BJ (cell line): ENCODE measurements around the gene PRICKLE2. TPM values are rescaled to one million over a fixed set of nuclear protein-coding genes. Genes with fewer than 3 reads are reported as not detected.

Experiments
- CTCF ChIA-PET: fragments of 350-600 bp; formaldehyde crosslinking; extraction: SDS; loops from one replicate; lab custom pipeline; 2021; ENCODE audit warnings: antibody characterized with exemption, inconsistent platforms; lab: Yijun Ruan, JAX
- POLR2A ChIA-PET: fragments of 300-600 bp; sonication (Branson Sonifier 250); formaldehyde crosslinking; extraction: SDS; loops from one replicate; lab custom pipeline; 2021; ENCODE audit warnings: antibody characterized with exemption; lab: Charles Lee
- DNase-seq: peaks from one replicate; pipeline ENCODE4 v3.0.0-alpha.2; 2011; ENCODE audit warnings: low read depth
- H3K27me3 ChIP-seq: 2 replicates; pipeline ENCODE4 v1.6.0; 2011; ENCODE audit warnings: low read length; ENCODE audit not compliant: control insufficient read depth, insufficient read depth
- H3K36me3 ChIP-seq: 2 replicates; pipeline ENCODE4 v1.5.1; 2011; ENCODE audit warnings: low read length; ENCODE audit not compliant: control insufficient read depth, insufficient read depth
- H3K4me3 ChIP-seq: 2 replicates; pipeline ENCODE4 v1.5.1; 2011; ENCODE audit warnings: low read depth, mild to moderate bottlenecking, control low read depth, low read length
- CTCF ChIP-seq: IDR thresholded peaks from 2 replicates; pipeline ENCODE4 v1.5.1; 2011; ENCODE audit warnings: low read depth, mild to moderate bottlenecking, control low read depth, inconsistent platforms, low read length, moderate library complexity; ENCODE audit not compliant: insufficient read depth
- polyA plus RNA-seq: library from polyadenylated mRNA; depleted of rRNA; stranded (reverse); fragments of >200 nt; gene quantifications from 2 replicates; pipeline ENCODE4 v1.2.3, GENCODE V29; 2011

PRICKLE2 gene
- polyA plus RNA-seq, 1 experiment: 3.5 TPM

DNA sequence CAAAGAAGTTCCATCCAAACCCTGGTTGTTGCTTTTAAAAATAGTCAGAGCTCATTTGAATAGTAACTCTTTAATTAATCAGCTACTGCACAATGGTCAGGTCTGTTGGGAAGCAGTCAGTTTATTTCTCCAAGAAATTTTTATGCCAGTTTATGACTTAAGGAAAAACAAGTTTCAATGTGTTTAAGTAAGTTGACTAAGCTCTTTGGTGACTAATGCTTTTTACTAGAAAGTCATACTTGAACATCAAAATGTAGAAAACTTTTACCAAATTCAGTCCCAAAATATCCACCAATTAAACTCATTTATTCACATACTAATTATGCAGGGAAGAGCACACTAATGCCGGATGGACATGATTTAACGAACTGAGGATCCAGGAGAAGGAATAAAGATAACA is 22.1 kb downstream of the PRICKLE2 start:
- DNase-seq: no peak
- TF ChIP-seq CTCF: no peak
- POLR2A ChIA-PET: interaction anchor here (0.7 kb wide), 1 partner anchor 93 kb away, joined by 3 read pairs; no protein-coding TSS in a partner anchor
- no peaks in the 10 kb centered on the region for H3K27me3 ChIP-seq
- H3K4me3 ChIP-seq: no peak overlapping the region
- CTCF ChIA-PET: interaction anchor here (0.7 to 0.9 kb wide), 3 partner anchors 15 to 280 kb away, joined by 3 to 4 read pairs (median 3); no protein-coding TSS in a partner anchor
- H3K36me3 ChIP-seq: no peaks in the 10 kb centered on the region

DNA sequence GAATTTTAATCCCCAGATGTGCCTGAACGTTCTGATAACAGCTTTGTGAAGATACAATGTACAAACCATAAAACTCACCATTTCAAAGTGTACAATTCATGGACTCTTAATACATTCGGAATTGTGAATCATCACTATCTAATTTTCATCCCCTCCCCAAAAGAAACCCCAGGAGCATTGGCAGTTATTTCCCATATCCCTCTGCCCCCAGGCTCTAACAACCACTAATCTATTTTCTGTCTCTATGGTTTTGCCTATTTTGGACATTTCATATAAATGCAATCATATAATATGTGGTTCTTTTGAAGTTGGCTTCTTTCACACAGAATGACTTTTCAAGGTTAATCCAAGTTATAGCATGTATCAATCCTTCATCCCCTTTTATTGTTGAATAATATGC is 25.3 kb downstream of the PRICKLE2 start:
- POLR2A ChIA-PET: no interaction called here
- DNase-seq: no peak
- CTCF ChIA-PET: no interaction called here
- H3K4me3 ChIP-seq: no peak overlapping the region
- H3K36me3 ChIP-seq: no peaks in the 10 kb centered on the region
- no peaks in the 10 kb centered on the region for H3K27me3 ChIP-seq
- no peak for TF ChIP-seq CTCF

DNA sequence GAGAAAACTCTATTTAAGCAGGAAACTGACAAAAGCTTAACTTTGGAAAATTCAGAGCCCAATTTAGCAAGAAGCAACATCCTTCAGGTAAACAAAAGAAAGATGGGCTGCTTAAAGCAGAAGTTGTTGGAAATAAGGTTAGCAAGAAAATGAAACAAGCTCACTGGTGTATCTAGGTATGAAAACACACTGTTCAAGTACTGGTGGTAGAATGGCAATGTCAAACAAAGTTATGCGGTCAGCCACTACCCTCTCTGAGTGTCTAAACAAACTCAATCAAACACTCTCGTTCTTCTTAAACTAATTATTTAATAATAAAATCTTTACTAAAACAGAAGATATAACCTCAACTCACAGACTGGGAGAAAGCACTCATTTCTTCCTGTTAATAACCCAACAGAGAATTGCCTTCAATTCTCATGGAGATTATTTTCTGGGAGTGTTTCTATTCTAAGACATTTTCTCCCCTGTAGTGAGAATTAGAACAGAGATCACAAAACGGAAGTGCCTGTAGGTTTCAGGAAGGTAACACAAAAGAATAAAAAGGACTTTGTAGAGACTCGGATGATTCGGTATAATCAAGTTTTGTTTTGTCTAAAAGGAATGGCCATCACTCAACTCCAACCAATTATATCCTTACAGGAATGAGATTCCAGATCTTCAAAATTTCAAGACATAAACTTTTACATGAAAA is 28.9 kb downstream of the PRICKLE2 start:
- ChIA-PET POLR2A (no interaction called here), CTCF (interaction anchor here (1.2 to 2.1 kb wide), 2 partner anchors 24 to 29 kb away, joined by 3 to 4 read pairs; partner anchors contain the start of gene PRICKLE2)
- TF ChIP-seq CTCF: no peak
- Histone ChIP-seq H3K27me3 (no peaks in the 10 kb centered on the region), H3K36me3 (no peaks in the 10 kb centered on the region), H3K4me3 (no peak overlapping the region)
- no peak for DNase-seq

DNA sequence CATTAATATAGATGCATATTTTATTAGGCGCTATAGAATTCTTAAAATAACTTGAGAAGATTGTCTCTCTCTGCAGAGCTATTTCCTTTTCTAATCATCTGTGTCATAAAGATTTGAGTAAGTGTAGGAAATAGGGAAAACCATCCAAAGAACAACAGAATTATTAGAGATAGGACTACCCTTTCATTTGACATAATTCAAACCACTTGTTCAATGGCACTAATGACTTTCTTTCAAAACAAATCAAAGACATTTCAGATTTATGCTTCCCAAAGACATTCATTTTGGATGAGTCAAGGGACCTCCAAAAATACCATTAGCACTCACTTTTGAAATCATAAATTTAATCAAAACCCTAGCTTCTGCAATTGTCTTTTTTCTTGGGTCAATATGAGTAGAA is 29.5 kb downstream of the PRICKLE2 start:
- no peak for TF ChIP-seq CTCF
- CTCF ChIA-PET: interaction anchor here (1.2 to 2.1 kb wide), 2 partner anchors 25 to 29 kb away, joined by 3 to 4 read pairs; partner anchors contain the start of gene PRICKLE2
- Histone ChIP-seq H3K4me3 (no peak overlapping the region), H3K27me3 (no peaks in the 10 kb centered on the region), H3K36me3 (no peaks in the 10 kb centered on the region)
- POLR2A ChIA-PET: no interaction called here
- DNase-seq: no peak

DNA sequence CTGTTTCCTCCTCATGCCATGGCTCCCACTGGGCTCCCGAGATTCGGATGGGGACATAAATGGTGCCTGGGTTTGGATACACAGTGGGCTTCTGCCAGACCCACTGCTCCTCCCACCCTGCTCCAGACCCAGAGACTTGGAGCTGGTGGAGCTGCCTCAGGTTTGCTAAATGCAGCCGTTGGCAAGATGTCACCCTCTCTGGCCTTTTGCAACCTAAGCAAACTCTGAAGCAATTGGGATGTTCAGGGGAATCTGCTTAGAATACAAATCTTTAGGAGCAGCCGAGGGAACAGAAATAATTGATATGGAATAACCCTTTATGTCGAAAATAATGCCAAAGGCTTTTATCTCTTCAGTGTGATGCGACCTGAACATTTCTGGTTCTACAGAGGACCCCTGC is 33.4 kb downstream of the PRICKLE2 start:
- ChIA-PET CTCF (no interaction called here), POLR2A (no interaction called here)
- Histone ChIP-seq H3K4me3 (no peak overlapping the region), H3K36me3 (no peaks in the 10 kb centered on the region), H3K27me3 (no peaks in the 10 kb centered on the region)
- no peak for TF ChIP-seq CTCF
- DNase-seq: no peak
